Activated T-cell treated with anti-CD3 and anti-CD28 coated beads, Interleukin-2, amount 50 U/mL, for 72 hours (primary cell): Measurements from ENCODE around the gene TRIO. TPM values are rescaled to one million over a fixed set of nuclear protein-coding genes. Genes with fewer than 3 reads are reported as not detected.
"Not testable (repeated sequence)": the region's sequence is repeated elsewhere in the genome, so short reads cannot be mapped to it uniquely, and the experiment has no call there.

Experiments
- ATAC-seq, 2 donors: fragments of 150-1000 bp; cut with Tn5 transposase; replicated peaks in 1 of 2; 2 replicates each; pipeline ENCODE4 v1.10.0; 2021; ENCODE audit warnings: moderate library complexity in 2 of 2, mild to moderate bottlenecking in 1 of 2
- DNase-seq, 2 donors: peaks; one replicate each; pipeline ENCODE4 v3.0.0; 2021 to 2022; ENCODE audit warnings: mixed read lengths in 1 of 2
- H3K27ac Mint-ChIP-seq: one replicate; pipeline ENCODE4 v1.8.0; 2022; ENCODE audit warnings: mild to moderate bottlenecking, moderate library complexity, mixed read lengths
- H3K27me3 Mint-ChIP-seq: one replicate; pipeline ENCODE4 v1.8.0; 2022; ENCODE audit warnings: low read depth, mixed read lengths
- H3K36me3 Mint-ChIP-seq, 2 donors: one replicate each; pipeline ENCODE4 v1.8.0; 2022; ENCODE audit warnings: mixed read lengths in 2 of 2, mild to moderate bottlenecking in 1 of 2; ENCODE audit not compliant: insufficient read depth in 2 of 2
- H3K4me1 Mint-ChIP-seq: one replicate; pipeline ENCODE4 v1.8.0; 2022; ENCODE audit warnings: low read depth, mixed read lengths
- H3K4me3 Mint-ChIP-seq, 2 donors: one replicate each; pipeline ENCODE4 v1.8.0; 2022; ENCODE audit warnings: mild to moderate bottlenecking in 2 of 2, mixed read lengths in 2 of 2, moderate library complexity in 2 of 2
- H3K9me3 Mint-ChIP-seq, 2 donors: one replicate each; pipeline ENCODE4 v1.8.0; 2022; ENCODE audit warnings: mixed read lengths in 2 of 2
- total RNA-seq, 2 donors: library from RNA; stranded (reverse); gene quantifications; one replicate each; pipeline ENCODE4 v1.2.3, GENCODE V29; 2022

TRIO gene
- total RNA-seq, 2 donors from 2014 or later, result 13.2 to 14.0 TPM

DNA sequence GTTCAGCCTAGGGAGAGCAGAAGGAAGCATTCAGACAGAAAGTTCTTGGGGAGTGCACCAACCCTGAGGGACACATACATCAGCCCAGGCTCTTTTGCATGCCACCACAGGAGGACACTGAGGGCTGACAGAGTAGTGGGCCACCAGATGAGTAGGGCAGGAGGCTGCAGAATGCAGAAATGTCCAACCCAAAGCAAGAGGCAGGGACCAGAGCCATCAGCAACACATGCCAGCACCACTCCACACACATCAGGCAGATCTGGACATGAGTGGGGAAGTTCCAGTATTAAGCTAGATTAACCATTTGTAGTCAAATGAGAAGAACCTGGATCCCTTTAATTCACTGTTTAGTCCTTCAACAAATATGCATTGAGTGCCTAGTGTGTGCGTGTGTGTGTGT is 402.7 kb downstream of the TRIO start:
- H3K27me3 Mint-ChIP-seq, result no peaks in the 10 kb centered on the region
- ATAC-seq (no peak), DNase-seq (no peak)
- H3K9me3 Mint-ChIP-seq, result peaks cover 5 to 11% of the 10 kb centered on the region in 2 donors
- H3K4me1 Mint-ChIP-seq, result peaks cover 7% of the 10 kb centered on the region
- no peak overlapping the region for H3K27ac Mint-ChIP-seq
- no peak overlapping the region for H3K4me3 Mint-ChIP-seq
- H3K36me3 Mint-ChIP-seq, result peaks cover 2 to 9% of the 10 kb centered on the region in 2 donors

DNA sequence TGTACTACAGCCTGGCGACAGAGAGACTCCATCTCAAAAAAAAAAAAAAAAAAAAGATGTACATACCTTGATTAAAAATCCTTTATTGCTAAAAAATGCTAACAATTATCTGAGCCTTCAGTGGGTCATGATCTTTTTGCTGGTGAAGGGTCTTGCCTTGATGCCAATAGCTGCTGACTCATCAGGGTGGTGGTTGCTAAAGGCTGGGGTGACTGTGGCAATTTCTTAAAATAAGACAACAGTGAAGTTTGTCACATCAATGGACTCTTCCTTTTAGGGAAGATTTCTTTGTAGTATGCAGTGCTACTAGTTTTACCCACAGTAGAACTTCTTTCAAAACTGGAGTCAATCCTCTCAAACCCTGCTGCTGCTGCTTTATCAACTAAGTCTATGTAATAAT is 404.5 kb downstream of the TRIO start:
- no peak for ATAC-seq
- DNase-seq, result no peak
- Mint-ChIP-seq H3K27ac (no peak overlapping the region), H3K4me3 (no peak overlapping the region), H3K9me3 (peaks cover 0 to 2% of the 10 kb centered on the region in 2 donors), H3K36me3 (peaks cover 0 to 1% of the 10 kb centered on the region in 2 donors), H3K4me1 (peaks cover 7% of the 10 kb centered on the region), H3K27me3 (no peaks in the 10 kb centered on the region)

DNA sequence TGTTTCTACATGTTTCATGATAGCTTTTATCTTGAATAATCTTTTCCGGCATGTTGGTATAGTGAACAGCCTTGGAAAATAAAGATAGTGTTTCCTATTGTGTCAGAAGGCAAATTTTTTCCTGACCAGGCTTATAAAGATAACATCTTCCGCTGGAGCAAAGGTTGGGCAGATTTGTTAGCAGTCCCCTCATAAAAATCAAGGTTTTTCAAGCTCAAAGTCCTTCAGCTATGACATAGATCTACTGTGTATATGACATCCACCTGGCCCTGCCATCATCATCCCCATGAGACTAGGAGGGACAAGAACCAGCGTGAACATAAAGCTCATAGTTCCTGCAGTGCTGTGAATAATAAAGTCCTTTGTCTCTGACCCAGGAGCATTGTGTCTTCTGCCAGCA is 408.1 kb downstream of the TRIO start:
- no peak overlapping the region for H3K4me3 Mint-ChIP-seq
- peaks cover 8 to 11% of the 10 kb centered on the region in 2 donors for H3K9me3 Mint-ChIP-seq
- H3K4me1 Mint-ChIP-seq, result peaks cover 7% of the 10 kb centered on the region
- DNase-seq (no peak), ATAC-seq (no peak)
- H3K36me3 Mint-ChIP-seq, result peaks cover 6 to 13% of the 10 kb centered on the region in 2 donors
- H3K27me3 Mint-ChIP-seq, result no peaks in the 10 kb centered on the region
- H3K27ac Mint-ChIP-seq, result no peak overlapping the region

DNA sequence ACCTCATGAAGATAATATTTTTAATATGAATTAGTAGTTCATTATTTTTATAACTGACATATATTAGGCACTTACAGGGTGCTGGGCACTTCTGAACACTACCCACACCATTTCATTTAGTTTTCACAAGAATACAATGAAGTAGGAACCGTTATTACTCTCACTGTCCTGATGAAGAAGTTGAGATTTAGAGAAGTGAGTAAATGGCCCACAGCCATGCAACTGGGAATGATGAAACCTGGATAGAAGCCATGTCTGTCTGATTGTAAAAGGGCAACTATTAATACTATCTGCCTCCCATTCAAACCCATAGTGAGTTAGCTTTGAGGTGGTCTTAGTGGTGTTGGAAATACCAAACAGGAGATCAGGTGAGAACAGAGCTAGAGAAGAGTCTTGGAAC is 408.9 kb downstream of the TRIO start:
- Mint-ChIP-seq H3K4me3 (no peak overlapping the region), H3K4me1 (peaks cover 7% of the 10 kb centered on the region), H3K36me3 (peaks cover 6 to 13% of the 10 kb centered on the region in 2 donors), H3K9me3 (peaks cover 8 to 11% of the 10 kb centered on the region in 2 donors), H3K27ac (no peak overlapping the region), H3K27me3 (no peaks in the 10 kb centered on the region)
- DNase-seq (no peak), ATAC-seq (no peak)

DNA sequence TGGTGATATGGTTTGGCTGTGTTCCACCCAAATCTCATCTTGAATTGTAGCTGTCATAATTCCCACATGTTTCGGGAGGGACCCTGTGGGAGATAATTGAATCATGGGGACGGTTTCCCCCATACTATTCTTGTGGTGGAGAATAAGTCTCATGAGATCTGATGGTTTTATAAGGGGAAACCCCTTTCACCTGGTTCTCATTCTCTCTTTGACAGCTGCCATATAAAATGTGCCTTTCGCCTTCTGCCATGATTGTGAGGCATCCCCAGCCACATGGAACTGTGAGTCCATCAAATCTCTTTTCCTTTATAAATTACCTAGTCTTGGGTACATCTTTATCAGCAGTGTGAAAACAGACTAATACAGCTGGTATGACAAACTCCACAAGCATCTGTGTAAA is 411.1 kb downstream of the TRIO start:
- H3K27ac Mint-ChIP-seq, ATAC-seq, DNase-seq, H3K27me3 Mint-ChIP-seq, H3K4me3 Mint-ChIP-seq: not testable (repeated sequence)
- Mint-ChIP-seq H3K9me3 (peaks cover 8 to 11% of the 10 kb centered on the region in 2 donors), H3K36me3 (peaks cover 6 to 13% of the 10 kb centered on the region in 2 donors), H3K4me1 (peaks cover 11% of the 10 kb centered on the region)

DNA sequence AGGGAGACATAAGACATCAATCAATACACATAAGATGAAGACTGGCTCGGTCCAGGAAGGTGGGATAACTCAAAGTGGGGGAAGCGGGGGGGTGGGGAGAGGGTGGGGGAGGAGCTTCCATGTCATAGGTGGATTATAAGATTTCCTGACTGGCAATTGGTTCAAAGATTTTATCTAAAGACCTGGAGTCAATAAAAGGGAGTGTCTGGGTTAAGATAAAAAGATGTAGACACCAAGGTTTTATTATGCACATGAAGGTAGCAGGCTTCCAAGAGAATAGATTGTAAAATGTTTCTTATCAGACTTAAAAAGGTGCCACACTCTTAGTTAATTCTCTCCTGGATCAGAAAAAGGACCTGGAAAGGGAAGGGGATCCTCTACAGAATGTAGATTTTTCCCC is 412.9 kb downstream of the TRIO start:
- Mint-ChIP-seq H3K9me3 (peaks cover 8 to 11% of the 10 kb centered on the region in 2 donors), H3K36me3 (peaks cover 6 to 13% of the 10 kb centered on the region in 2 donors), H3K27me3 (no peaks in the 10 kb centered on the region), H3K4me1 (peaks cover 20% of the 10 kb centered on the region), H3K27ac (no peak overlapping the region), H3K4me3 (no peak overlapping the region)
- DNase-seq (no peak), ATAC-seq (no peak)

DNA sequence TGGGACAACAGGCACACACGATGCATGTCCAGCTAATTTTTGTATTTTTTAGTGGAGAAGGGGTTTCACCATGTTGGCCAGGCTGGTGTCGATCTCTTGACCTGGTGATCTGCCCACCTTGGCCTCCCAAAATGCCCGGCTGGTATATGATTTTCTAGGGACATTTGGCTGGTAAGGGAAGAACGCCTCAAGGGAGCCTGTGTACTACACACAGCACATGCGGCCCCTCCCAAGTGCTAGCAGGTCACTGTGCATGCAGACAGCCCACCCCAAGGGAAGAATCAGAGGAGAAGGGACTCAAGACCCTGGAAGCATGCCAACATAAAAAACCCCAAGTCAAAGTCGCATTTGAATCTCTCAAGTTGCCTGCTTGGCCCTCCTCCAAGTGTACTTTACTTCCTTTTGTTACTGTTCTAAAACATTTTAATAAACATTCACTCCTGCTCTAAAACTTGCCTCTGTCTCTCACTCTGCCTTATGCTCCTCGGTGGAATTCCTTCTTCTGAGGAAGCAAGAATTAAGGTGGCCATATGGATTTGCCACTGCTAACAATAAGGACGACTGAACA is 414.1 kb downstream of the TRIO start:
- peaks cover 6 to 13% of the 10 kb centered on the region in 2 donors for H3K36me3 Mint-ChIP-seq

DNA sequence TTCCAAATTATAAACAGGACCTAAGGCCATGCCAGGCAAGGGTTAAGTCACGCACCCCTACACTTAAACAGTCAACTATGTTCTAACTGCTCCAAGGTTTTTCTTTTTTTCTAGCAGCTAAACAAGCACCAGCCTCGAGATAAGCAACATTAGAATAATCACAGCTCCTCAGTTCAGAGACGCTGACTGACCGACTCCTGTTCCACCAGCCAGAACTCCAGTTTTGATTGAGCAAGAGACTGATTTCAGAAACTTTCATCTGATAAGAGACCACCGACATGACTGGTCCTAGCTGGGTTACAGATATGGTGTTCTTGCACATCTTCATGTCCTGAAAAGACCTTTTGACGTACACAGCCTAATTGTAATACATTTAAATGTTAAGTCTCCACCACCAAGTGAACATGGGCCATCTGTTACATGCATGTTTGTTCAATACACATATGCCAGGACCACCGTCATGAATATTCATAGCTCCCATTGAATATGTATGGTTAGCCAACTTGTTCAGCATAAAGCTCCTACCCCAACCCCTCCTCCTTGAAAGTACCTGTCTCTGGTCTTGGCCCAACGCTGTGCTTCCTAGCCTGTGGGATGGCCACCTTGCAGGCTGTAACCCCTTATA is 414.8 kb downstream of the TRIO start:
- ATAC-seq, result no peak

More for the DNA sequence above, 414.1 kb downstream of the TRIO start:
- H3K4me1 Mint-ChIP-seq, result peaks cover 20% of the 10 kb centered on the region
- no peaks in the 10 kb centered on the region for H3K27me3 Mint-ChIP-seq
- ATAC-seq (no peak), DNase-seq (no peak)
- H3K27ac Mint-ChIP-seq, result no peak overlapping the region
- H3K9me3 Mint-ChIP-seq, result peaks cover 5 to 11% of the 10 kb centered on the region in 2 donors
- no peak overlapping the region for H3K4me3 Mint-ChIP-seq

More for the DNA sequence above, 414.8 kb downstream of the TRIO start:
- Mint-ChIP-seq H3K27ac (no peak overlapping the region), H3K4me1 (peaks cover 20% of the 10 kb centered on the region), H3K27me3 (no peaks in the 10 kb centered on the region), H3K36me3 (peaks cover 6 to 13% of the 10 kb centered on the region in 2 donors), H3K4me3 (no peak overlapping the region), H3K9me3 (peaks cover 5 to 11% of the 10 kb centered on the region in 2 donors)
- no peak for DNase-seq

Other genes with a start within 250 kb of the TRIO start
- gene DNAH5, start 198.7 kb upstream of the TRIO start, total RNA-seq, result not detected